Suprapubic skin (tissue), 4 donors: ENCODE data around the gene PHLDB2.

Experiments
- CTCF ChIP-seq, 2 donors: fragments of 200-600 bp in 1 of 2; fragments of 450-650 bp in 1 of 2; sonication (generic) in 1 of 2; IDR thresholded peaks; one replicate each; pipeline ENCODE4 v1.5.1; 2016 to 2019; ENCODE audit warnings: antibody characterized with exemption in 2 of 2, mild to moderate bottlenecking in 1 of 2, moderate library complexity in 1 of 2
- EP300 ChIP-seq: sonication (generic); formaldehyde crosslinking; IDR thresholded peaks from one replicate; pipeline ENCODE4 v1.6.1; 2017; ENCODE audit warnings: antibody characterized with exemption
- POLR2A ChIP-seq, 2 donors: fragments of 450-650 bp; IDR thresholded peaks; one replicate each; pipeline ENCODE4 v1.6.1; 2017; ENCODE audit warnings: antibody characterized with exemption in 2 of 2, mild to moderate bottlenecking in 2 of 2, moderate library complexity in 2 of 2
- POLR2AphosphoS5 ChIP-seq, 3 donors: sonication (generic); formaldehyde crosslinking; IDR thresholded peaks; one replicate each; pipeline ENCODE4 v1.6.1; 2017; ENCODE audit warnings: antibody characterized with exemption in 3 of 3

DNA sequence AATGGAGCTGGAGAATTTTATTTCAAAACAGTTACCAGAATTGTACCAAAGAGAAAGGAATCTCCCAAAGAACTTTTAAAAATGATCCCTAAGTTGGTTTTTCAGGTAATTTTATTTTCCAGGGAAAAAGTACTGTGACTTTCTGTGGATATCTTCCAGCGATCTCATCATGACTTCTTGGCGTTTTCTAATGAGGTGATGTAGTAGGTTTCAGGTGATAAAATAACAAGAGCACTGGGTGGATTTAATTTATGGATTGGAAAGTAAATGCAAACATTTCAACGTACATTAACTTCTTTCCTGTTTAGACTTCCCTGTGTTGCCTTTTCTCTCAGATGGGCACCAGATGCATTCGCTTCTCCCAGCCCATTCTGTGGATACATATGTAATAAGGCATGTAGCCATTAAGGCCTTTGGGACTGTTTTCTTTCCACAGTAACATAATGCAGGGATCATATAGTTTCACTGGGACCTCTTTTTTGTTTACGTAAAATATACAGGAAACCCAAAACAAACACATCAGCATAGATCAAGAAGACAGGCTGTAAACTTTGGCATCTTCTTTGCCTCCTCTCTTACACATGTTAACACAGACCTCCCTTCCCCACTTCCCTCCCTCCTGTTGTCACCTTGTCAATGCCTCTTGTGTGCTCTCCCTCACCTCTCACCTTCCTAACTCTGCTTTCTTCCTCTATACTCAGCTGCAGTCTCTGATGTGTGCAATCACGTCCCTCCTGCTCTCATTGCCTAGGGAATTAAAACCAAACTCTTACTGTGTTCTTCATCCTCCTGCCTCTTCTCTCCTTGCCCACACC is 13.0 kb downstream of the PHLDB2 start:
- no peak for TF ChIP-seq CTCF (IDR thresholded peaks at IDR 0.05)
- TF ChIP-seq EP300 = no peak
- TF ChIP-seq POLR2A (IDR thresholded peaks at IDR 0.05) = no peak
- no peak for TF ChIP-seq POLR2AphosphoS5 (IDR thresholded peaks at IDR 0.05)
